ENCODE data around the gene TEKT3. TPM values are rescaled to one million over a fixed set of nuclear protein-coding genes. Genes with fewer than 3 reads are reported as not detected.

TEKT3 gene
- total and polyA plus RNA-seq, 9 of the 15 experiments (the other 6 are each of a cell fraction or from before 2014, with no cell fraction given) = not detected

DNA sequence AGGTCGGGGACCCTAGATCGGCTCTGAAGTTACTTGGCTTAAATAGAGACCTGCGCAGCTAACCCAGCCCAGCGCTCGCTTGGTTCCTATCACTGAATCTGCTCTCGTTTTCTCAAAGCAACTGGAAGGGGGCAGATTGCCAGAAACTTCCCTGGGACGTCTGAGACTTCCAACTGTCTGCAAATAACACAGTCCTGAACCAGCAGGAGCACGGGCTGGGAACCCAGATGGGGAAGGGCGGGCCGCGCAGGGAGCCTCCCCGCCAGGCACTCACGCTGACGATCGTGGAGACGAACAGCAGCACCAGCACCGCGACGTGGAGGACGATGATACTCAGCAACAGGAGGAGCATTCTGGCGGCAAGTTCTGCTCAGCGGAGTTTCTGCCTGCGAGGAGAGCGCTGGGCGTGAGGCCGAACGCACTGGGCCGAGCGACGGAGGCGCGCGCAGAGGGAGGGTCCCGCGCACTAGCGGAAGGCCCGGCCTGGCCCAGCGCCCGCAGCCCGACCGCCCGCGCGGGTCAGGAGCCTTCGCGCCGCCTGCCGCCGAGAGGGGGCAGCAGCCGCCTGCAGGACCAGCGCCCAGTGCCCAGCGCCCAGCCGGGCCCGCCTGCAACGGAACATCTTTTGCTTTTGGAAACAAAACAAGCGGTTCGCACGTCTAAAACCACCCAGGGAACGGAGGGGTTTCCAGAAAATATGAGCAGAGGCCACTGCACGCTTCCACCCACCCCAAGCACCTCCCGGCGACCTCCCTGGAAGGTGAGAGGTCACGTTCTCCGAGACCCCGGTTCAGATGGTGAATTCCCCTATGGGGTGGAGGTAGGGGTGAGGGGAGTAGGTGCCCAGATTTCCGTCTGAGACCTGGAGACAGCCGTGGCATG is 80.8 kb downstream of the TEKT3 start (continued):
- TF ChIP-seq, protein P1, sequence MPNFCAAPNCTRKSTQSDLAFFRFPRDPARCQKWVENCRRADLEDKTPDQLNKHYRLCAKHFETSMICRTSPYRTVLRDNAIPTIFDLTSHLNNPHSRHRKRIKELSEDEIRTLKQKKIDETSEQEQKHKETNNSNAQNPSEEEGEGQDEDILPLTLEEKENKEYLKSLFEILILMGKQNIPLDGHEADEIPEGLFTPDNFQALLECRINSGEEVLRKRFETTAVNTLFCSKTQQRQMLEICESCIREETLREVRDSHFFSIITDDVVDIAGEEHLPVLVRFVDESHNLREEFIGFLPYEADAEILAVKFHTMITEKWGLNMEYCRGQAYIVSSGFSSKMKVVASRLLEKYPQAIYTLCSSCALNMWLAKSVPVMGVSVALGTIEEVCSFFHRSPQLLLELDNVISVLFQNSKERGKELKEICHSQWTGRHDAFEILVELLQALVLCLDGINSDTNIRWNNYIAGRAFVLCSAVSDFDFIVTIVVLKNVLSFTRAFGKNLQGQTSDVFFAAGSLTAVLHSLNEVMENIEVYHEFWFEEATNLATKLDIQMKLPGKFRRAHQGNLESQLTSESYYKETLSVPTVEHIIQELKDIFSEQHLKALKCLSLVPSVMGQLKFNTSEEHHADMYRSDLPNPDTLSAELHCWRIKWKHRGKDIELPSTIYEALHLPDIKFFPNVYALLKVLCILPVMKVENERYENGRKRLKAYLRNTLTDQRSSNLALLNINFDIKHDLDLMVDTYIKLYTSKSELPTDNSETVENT (CRISPR knock-in tag; IDR thresholded peaks at IDR 0.05) = no peak
- TF ChIP-seq ZBTB12 (CRISPR knock-in tag; IDR thresholded peaks at IDR 0.05) = no peak
- TF ChIP-seq ZNF174 (CRISPR knock-in tag; IDR thresholded peaks at IDR 0.05) = no peak
- TF ChIP-seq TFE3 (CRISPR knock-in tag; IDR thresholded peaks at IDR 0.05) = no peak
- TF ChIP-seq XRCC4 (IDR thresholded peaks at IDR 0.05; ENCODE audit: extremely low read depth, insufficient read depth, insufficient read length) = no peak
- TF ChIP-seq, protein P2, sequence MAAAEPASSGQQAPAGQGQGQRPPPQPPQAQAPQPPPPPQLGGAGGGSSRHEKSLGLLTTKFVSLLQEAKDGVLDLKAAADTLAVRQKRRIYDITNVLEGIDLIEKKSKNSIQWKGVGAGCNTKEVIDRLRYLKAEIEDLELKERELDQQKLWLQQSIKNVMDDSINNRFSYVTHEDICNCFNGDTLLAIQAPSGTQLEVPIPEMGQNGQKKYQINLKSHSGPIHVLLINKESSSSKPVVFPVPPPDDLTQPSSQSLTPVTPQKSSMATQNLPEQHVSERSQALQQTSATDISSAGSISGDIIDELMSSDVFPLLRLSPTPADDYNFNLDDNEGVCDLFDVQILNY (CRISPR knock-in tag; IDR thresholded peaks at IDR 0.05) = no peak
- TF ChIP-seq ZNF507 (tag; conservative IDR thresholded peaks at IDR 0.05) = no peak
- TF ChIP-seq ZNF778 (CRISPR knock-in tag; IDR thresholded peaks at IDR 0.05) = no peak
- no peak for TF ChIP-seq HDAC1 (IDR thresholded peaks at IDR 0.05)
- TF ChIP-seq SMAD1 (IDR thresholded peaks at IDR 0.05; ENCODE audit: low read depth, low read length, partially characterized antibody) = no peak
- TF ChIP-seq ZNF224 (CRISPR knock-in tag; IDR thresholded peaks at IDR 0.05) = no peak
- TF ChIP-seq JUN (IDR thresholded peaks at IDR 0.05; ENCODE audit: borderline replicate concordance, low read depth, low read length) = 0 out of 2 replicates have a peak, but pooled peaks have one; percentile 24
- no peak for TF ChIP-seq JUN (CRISPR knock-in tag; IDR thresholded peaks at IDR 0.05; ENCODE audit: borderline replicate concordance)
- TF ChIP-seq ZMIZ1 (IDR thresholded peaks at IDR 0.05; ENCODE audit: low read depth in 2 of 2, low read length in 2 of 2) = no peak
- no peak for TF ChIP-seq MCM7 (IDR thresholded peaks at IDR 0.05)
- TF ChIP-seq HNRNPLL (IDR thresholded peaks at IDR 0.05; ENCODE audit: low read depth, low read length, poor library complexity, severe bottlenecking) = peak; percentile 60
- no peak for TF ChIP-seq ZNF253 (CRISPR knock-in tag; conservative IDR thresholded peaks at IDR 0.05)

Data from K562 (cell line).